ENCODE measurements around the gene ELMO1.

The ELMO1 gene

DNA sequence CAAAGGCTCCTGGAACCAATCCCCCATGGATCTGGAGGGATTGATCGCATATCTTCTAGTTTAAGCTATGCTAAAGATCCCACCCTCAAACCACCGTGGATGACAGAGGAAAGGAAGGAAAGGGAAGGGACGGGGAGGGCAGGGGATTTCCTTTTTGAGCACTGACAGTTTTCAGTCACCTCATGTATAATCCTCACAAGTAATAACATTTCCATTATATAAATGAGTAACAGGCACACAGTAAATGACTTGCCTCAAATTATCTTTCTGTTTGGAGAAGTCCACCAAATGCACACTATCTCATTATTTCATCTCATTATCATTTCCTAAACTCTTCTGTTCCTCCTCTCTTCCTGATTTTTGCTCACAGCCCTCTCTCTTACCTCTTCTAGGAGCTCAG lies 597.3 kb downstream of the ELMO1 start:
- DNase-seq, result no peak

DNA sequence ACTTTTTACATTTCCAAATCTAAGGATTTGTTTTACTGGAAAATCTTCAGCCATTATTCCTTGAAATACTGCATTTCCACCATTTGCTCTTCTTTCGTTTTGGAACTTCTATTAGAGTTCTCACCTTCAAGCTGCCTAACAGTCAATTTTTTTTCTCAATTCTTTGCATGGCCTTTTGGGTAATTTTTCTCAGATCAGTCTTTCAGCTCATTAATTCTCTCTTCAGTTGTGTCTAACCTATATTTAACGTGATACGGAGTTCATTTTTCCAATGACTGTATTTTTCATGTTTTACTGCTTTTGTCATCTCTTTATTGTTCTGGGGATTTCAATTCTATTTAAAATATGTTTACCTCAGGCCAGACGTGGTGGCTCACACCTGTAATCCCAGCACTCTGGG lies 600.7 kb downstream of the ELMO1 start:
- no peak for DNase-seq

DNA sequence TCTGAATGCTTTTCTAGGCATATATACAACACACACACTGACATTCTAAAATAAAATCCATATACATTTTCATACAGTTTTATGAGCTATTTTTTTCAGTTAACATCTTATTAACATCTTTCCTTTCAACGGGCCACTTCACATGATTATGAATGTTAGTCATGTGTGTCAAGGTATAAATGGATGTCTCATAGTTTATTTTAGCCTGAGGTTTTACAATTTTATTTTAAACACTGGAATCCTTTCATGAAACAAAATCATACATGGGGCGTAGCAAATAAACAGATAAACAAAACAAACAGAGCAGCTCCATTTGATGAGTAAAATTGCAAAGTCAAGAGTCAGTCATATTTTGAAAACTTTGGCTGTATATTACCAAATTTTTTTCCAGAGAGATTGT lies 604.3 kb downstream of the ELMO1 start:
- no peak for DNase-seq

DNA sequence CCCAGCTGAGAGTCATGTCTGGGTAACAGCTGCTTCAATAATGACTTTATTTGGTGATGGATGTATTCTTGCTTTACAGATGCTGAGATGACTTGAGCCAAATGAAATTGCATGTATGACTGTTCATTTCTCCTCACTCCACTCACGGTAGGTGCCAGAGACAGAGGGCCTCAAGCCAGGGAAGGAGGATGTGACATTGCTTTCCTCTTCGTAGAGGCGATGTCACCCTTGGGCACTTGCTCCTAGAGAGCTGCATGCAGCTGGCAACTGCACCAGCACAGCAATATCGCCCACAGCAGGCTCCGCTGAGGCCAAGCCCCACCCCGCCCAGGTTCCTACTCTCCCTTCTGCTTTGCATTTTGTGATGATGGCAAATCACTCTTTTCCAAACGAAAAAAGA lies 607.8 kb downstream of the ELMO1 start:
- no peak for DNase-seq

DNA sequence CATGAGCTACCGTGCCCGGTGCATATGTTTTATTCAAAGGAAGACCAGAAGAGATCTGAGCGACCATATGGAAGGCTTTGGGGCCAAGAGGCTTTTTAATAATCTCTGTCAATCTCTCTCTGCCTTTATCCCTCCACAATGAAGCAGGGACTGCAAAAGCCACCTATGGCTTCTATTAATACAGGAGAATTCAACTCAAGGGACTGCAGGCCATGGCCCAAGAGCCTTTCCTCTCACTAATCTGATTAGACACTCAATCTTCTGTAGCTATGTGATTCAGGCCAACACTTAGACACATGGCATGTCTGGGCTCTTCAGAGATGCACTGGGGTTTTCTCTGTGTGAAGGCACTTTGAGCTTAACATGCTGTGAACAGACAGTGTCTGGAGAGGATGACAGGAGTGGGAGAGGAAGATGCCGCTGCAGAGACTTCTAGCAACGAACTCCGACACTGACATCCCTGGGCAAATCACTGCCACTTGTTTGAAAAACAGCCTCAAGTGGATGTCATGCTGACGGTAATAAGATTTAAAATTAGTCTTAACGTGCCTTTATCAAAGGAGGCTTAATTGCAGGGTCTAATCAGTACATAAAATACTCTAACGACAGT lies 609.9 kb downstream of the ELMO1 start:
- no peak for DNase-seq

DNA sequence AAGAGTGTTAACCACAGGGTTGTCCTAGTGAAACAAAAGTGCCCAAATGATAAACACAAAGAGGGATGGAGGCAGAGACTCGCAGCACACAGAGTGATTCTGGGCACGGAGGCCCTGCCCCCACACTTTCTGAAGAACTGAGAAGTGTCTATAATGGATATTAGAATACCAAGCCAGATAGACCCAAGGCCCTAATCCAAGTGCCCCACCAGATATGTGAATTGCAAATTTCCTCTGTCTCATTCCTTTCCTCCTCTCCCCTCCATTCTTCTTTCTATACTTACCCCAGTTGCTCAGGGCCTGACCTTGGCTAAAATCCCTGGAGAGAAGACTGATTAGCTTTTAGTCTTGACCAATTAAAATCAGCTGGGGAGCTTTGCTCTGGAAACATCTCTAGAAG lies 617.6 kb downstream of the ELMO1 start:
- DNase-seq, result no peak

DNA sequence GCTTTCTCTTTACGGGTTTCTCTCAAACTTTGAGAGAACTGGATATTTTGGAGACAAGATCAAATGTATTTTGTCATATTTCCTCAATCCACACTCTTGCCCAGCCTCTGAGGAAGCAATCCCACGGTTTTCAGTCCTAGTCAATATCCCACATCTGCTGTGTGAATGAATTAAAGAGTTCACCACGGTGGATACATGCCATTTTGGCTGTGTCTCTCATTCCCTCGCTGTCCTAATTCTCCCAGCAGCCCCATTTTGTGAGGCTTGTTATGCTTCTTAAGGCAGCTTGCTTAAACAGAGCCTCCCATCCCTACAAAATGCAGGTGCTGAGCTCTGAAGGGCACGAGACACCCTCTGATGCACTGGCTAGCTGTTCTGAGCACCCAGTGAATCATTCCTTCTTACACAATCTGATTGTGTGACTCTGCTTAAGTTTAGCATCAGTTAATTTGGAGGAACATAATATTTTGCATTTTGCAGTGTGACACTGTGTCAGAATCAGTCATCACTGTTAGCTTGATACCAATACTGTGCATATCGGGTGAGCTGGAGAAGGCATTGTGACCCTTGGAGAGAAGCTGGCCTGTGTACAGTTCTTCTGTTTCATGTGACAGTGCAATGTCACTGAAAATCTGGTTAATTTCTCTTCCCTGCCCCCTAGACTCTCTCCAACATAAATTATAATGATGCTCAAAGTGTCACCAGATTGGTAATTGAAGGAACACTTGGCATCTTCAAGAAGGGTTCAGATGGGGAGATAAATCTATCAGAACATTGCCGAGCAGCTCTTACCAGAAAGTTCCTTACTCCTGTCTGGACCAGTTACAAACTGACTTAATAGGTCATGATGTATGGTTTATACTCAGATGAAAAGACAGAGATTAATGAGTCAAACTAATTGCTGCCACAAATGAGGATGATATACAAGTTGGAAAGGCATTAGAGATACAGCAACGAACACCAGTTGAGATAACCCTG lies 620.6 kb downstream of the ELMO1 start:
- no peak for DNase-seq

DNA sequence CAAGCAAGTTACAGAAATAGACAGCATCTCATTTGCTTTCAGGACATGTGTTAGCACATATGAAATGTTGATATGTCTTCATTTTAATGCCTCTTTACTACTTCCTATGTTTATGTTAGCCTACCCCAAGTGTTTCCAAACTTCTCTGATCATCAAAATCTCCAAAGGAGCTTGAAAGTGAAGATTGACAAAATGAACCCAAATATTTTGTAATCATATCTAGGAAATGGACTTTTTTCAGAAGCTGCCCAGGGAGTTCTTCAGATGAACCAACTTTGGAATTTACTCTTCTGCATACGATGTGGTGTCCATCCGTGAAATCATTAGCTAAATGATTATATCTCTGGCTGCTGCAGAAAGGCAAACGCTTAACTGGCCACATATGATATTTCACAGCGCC lies 623.2 kb downstream of the ELMO1 start:
- DNase-seq, result no peak

DNA sequence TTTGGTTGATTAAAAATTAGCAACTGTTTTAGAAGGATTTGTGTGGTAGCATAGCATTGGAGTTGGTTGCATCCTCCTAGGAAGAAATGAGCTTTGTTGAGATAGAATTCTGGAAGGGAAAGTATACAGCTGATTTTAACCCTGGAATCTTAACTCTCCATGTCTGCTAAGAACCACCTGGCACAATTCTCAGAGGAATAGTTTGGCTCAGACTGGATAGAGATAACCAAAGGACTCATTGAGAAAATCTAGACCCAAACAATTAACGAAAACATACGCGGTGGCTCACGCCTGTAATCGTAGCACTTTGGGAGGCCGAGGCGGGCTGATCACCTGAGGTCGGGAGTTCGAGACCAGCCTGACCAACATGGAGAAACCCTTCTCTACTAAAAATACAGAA lies 625.3 kb downstream of the ELMO1 start:
- DNase-seq, result no peak

DNA sequence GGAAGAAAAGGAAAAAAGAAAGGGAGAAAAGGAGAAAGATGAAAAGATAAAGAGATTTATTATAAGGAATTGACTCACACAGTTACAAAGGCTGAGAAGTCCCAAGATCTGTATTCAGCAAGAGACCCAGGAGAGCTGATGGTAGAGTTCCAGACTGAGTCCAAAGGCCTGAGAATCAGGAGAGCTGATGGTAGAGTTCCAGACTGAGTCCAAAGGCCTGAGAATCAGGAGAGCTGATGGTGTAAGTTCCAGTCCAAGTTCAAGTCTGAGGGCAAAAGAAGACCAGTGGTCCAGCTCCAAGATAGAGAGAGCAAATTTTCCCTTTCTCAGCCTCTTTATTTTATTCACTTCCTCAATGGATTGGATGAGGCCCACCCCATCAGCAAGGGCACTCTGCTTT lies 627.0 kb downstream of the ELMO1 start:
- no peak for DNase-seq

DNA sequence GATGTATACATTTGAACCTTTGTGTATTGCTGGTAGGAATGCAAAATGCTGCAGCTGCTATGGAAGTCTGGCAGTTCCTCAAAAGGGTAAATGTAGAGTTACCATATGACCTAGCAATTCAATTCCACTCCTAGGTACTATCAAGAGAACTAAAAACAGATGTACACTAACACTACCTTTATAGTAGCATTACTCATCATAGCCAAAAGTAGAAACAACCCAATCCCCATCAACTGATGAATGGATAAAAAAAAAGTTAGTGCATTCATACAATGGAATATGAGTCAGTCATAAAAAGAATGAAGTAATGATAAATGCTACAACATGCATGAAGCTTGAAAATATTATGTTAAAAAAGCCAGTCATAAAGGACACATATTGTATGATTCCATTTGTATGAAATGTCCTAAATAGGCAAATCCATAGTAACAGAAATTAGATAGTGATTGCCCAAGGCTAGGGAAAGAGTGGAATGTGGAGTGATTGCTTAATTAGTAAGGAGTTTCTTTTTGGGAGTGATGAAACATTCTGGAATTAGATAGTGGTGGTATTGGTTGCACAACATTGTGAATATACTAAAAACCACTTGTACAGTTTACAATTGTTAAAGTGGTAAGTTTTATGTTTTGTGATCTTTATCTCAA lies 628.0 kb downstream of the ELMO1 start:
- DNase-seq, result no peak

DNA sequence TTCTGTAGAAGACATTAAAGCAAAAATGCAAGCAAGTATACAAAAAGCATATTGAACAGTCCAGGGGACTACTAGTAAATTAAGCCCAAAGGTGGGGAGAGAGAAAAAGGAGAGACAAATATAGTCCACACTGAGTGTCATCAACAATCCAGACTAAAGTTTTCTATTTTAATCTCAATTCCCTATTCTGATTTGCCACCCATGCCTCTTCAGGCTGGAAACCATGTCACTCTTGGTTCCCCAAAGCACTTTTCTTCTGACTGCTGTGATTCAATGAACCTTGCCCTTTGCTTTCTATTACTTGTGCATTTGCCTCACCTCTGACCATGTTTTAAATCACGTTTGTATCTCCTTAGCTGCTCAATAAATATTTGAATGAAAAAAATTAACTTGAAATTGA lies 629.0 kb downstream of the ELMO1 start:
- no peak for DNase-seq

DNA sequence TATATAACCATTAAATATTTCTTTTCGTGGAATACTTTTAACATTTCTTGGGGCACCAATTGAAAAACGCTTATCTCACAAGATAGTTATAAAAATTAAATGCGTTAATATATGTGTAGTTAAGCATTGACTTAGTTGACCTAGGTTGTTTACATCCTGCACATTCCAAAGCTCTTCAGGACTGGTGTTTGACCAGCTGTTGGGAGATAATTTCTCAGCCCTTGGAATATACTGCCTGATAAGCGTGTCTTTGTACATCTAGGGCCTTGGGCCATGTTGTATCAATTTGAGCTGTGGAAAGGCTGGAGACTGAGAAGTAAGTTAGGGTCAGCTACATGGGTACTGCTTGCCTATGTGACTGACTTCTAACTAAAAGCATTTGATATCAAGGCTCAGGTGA lies 634.4 kb downstream of the ELMO1 start:
- DNase-seq, result no peak

DNA sequence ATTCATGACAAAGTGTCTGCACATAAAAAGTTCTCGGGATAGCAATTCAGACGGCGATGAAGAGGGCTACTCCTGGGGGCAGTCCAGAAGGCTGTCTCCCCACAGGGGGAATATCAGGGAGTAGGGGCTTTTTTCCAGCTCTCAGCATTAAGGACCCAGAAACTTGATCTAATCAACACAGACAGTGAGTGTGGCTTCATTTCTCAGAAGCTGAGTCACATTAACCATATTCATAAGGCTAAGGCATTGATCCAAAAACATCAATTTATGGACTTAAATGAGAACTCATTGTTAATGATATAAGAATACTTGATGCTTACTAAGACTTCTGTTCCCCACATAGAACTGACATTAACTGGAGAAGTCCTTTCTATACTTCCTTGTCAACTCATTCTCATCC lies 636.9 kb downstream of the ELMO1 start:
- no peak for DNase-seq

DNA sequence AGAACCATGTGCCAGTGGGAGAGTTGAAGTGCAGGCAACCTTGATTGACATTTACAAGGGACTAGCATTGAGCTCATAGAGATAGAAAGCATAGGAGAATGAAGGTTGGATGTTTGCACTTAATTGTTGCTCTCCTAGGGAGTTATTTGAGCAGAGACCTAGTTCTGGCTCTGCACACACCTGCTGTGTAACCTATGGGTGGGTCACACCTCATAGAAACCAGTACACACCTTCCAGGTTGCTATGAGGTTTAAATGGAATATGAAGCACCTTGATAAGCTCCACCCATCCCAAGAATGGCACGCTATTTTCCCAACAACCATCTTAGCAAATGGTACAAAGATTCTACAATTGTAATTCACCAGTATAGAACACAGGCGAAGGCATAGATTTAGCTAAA lies 638.2 kb downstream of the ELMO1 start:
- no peak for DNase-seq

DNA sequence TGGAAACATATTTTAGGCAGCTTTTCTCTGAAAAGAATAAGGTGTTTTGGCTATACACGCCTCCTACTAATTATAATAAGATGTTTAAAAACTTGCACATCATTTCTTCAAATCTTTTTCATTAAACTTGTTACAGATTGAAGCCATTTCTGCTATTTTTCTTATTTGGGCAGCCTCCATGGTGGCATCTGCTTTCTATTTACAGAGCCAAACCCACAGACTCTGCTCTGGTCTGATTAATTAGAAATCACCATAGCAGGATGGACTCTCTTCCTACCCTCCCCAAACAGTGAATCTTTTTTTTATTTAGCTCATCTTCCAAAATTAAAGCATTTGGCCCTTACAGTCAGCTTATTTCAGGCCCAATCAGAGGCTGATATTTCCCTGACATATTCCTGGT lies 638.6 kb downstream of the ELMO1 start:
- DNase-seq, result no peak

DNA sequence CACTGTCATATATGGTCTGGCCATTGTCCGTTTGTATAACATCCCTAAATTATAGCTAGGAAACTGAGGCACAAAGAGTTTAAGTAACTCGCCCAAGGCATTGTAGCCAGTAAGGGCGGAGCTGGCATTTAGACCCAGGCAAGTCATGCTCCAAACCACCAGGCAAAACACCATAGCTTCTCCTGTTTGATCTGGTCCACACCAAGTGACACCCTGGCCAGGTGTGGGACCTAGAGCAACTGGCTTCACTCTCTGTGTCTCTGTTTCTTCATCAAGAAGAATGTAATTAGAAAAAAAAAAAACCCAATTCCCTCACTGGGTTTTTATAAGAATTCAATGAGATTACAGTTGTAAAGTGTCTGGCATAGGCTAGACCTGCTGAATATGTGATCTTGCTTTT lies 639.2 kb downstream of the ELMO1 start:
- DNase-seq, result no peak

DNA sequence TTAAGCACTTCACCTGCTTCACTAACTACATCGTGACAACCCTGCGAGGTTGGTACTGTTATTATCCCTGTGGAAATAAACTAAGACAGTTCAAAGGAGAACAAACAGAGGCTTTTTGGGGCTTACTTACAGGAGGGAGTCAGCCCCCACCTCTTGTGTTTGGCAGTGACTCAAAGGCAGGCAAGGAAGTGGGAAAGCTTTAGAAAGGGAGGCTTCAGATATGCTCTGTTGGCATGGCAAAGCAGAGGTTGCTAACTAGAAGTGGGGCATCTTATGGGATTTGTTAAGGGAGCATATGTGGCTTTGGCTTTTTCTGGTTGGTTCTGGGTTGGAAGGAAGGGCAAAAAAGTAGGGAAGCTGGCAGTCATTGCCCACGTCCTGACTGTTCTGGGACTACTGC lies 639.6 kb downstream of the ELMO1 start:
- no peak for DNase-seq

DNA sequence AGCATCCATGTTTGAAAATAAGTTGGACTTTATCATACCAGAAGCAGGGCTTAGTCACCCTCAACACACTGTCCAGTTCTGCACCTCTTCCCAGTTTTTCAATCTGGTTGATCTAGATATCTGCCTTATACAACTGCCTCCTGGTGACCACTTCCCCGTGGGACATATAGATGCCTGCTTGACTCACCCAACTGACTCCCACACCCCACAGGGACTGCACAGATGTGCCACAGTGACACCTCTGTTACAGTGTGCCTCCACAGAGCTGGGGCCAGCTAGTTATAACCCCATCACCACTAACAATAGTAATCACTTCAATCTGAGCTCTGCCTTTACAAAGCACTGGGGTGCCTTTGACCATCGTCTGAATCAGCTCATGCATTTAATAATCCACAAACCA lies 641.8 kb downstream of the ELMO1 start:
- no peak for DNase-seq
